DMS53 treated with DMSO at 0.1 percent for 48 hours (cell line): Measurements from ENCODE around the gene ZSCAN25.
"Not testable (repeated sequence)": the region's sequence is repeated elsewhere in the genome, so short reads cannot be mapped to it uniquely, and the experiment has no call there.

Experiments used
- DNase-seq: peaks from one replicate; lab custom pipeline; 2025; ENCODE audit not compliant: unreplicated experiment; lab: John Stamatoyannopoulos, UW

ZSCAN25 gene

DNA sequence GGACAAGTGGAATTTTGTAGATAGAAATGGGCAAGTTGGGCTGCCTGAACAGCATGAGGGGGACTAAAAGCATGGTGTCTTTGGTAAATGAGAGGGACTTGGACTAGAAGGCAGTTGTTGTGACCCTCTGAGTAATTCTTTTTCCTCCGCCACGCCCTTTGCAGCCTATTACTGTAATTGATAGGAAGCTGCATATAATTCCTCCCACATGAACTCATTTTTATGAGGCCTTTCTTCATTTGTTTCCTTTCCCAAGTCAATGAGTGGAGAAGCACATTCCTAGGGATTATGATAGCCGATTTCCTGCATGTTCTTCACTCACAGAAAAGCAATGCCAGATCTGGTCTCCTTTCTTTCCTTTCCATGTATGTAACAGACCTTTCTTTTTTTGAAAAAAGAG is 27.7 kb downstream of the ZSCAN25 start:
- DNase-seq = no peak

DNA sequence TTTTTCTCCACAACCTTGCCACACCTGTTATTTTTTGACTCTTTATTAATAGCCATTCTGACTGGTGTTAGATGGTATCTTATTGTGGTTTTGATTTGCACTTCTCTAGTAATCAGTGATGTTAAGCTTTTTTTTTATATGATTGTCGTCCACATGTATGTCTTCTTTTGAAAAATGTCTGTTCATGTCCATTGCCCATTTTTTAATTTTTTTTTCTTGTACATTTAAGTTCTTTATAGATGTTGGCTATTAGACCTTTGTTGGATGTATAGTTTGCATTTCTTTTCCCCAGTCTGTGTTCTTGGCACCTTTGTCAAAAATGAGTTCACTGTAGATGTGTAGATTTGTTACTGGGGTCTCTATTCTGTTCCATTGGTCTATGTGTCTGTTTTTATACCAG is 28.8 kb downstream of the ZSCAN25 start:
- DNase-seq = no peak

DNA sequence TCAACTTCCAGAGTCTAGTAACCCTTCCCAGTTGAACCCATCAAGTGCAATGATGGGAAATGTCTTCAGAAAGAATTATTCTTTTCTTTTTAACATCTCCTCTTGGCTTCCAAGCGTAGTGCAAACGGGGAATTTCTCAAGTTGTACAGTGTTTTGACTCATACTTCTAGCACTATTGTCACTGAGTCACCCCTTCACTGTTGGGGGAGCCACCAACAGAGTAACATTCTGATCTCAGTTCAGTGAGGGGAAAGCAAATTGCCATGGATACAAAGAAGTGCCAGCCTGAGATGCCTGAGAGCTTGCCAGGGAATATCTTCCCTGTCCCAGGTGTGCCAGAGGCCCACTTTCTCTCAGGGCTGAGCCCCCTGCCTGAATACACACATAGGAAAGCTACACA is 32.1 kb downstream of the ZSCAN25 start:
- no peak for DNase-seq

DNA sequence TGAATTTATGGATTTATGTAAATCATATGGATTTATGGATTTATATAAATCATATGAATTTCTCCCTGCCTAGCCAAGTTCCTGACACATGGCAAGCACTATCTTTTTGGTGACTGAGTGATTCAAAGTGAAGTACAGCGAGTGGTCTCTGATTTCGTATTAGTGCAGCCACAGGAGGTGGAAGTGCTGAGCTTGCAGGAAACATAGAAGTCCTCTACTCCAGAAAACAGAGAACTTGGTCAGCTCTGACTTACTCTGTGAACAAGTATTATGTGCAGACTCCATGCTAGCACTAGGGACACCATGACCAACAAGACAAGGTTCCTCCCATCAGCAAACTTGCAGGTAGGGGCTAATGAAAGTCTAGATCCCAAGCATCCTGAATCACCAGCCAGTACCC is 34.5 kb downstream of the ZSCAN25 start:
- DNase-seq = no peak

- DNase-seq = no peak
These were observed 35.9 kb downstream of the ZSCAN25 start for GRCh38 chr7:99652671-99653070.

DNA sequence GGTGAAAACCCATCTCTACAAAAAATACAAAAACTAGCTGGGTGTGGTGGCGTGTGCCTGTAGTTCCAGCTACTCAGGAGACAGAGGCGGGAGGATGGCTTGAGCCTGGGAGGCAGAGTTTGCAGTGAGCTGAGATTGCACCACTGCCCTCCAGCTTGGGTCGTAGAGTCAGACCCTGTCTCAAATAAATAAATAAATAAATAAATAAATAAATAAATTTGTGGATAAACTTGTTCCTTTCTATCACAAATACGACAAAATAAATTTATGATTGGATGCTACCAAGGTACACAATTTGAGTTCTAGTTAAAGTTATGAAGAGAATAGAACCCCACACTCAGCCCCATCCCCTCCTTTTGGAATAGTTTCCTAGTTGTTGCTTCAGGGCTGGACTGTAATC is 36.5 kb downstream of the ZSCAN25 start:
- not testable (repeated sequence) for DNase-seq

DNA sequence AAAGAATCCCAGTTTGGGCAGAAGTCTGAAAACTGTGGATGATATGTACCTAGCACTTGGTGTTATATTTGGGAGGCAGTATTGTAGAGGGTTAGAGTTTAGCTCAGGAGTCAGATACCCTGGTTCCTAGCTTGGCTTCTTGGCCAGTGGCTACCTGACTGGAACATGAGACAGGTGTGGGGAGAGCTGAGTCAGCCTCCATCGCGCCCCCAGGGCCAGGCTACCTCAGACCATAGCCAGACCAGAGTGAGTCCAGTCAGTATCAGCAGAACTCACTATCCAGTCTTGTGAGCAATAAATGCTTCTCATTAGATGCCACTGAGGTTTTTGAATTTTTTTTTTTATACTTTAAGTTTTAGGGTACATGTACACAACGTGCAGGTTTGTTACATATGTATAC is 37.0 kb downstream of the ZSCAN25 start:
- no peak for DNase-seq

DNA sequence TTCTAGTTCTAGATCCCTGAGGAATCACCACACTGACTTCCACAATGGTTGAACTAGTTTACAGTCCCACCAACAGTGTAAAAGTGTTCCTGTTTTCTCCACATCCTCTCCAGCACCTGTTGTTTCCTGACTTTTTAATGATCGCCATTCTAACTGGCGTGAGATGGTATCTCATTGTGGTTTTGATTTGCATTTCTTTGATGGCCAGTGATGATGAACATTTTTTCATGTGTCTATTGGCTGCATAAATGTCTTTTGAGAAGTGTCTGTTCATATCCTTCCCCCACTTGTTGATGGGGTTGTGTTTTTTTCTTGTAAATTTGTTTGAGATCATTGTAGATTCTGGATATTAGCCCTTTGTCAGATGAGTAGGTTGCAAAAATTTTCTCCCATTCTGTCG is 37.9 kb downstream of the ZSCAN25 start:
- not testable (repeated sequence) for DNase-seq

DNA sequence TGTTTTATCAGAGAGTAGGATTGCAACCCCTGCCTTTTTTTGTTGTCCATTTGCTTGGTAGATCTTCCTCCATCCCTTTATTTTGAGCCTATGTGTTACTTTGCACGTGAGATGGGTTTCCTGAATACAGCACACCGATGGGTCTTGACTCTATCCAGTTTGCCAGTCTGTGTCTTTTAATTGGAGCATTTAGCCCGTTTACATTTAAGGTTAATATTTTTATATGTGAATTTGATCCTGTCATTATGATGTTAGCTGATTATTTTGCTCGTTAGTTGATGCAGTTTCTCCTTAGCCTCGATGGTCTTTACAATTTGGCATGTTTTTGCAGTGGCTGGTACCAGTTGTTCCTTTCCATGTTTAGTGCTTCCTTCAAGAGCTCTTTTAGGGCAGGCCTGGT is 41.1 kb downstream of the ZSCAN25 start:
- not testable (repeated sequence) for DNase-seq

DNA sequence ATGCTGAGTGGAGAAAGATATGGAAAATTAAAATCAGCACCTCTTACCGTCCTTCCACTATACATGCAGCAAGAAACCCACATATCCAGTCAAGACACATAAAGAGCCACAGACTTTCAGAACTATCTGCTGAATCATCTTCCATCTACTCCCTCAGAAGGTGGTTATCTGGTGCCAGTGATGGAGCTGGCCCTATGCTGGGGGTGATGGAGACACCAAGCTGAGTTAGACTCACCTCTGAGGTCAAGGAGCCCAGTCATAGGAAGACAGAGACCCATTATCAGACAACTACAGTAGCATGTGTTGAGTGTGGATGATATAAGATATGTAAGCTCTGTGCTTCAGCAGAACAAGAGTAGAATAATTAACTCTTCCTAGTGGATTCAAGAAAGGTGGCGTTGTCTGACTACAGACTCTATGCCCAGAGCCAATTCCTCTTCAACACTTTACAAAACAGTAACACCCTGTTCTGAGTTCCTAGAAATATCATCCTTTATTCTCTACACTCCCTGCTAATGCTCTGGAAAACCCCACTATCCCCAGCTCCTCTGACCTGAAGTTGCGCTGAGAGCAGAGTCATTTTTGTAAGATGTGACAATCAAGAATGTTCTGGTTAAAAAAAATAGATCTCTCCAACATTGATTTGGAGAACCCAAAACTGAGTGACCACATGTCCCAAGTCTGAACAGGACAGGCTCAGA is 48.7 kb downstream of the ZSCAN25 start:
- DNase-seq = no peak

- no peak for DNase-seq
These were observed 49.3 kb downstream of the ZSCAN25 start for GRCh38 chr7:99666013-99666395.

DNA sequence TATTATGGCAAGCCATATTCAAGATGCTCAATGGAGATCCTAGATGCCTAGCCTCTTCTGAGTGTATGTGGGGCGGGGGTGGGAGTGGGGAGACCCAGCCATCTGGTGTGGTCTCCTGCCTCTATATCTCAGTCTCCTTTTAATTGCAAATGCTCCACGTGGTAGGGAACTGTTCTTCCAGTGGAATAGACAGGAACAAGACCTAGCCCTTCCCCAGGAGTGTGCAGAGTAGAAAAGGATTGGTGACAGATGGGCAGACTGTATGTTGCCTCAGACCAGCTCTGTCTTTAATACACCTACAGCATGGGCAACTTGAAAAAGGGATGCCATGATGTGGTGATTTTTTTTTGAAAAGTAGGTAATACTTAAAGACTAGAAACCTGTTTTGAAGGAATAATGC is 50.4 kb downstream of the ZSCAN25 start:
- DNase-seq = no peak

- DNase-seq = no peak
These were observed 51.8 kb downstream of the ZSCAN25 start for GRCh38 chr7:99668541-99668940.

- DNase-seq = no peak
These were observed 53.0 kb downstream of the ZSCAN25 start for GRCh38 chr7:99669782-99670181.

DNA sequence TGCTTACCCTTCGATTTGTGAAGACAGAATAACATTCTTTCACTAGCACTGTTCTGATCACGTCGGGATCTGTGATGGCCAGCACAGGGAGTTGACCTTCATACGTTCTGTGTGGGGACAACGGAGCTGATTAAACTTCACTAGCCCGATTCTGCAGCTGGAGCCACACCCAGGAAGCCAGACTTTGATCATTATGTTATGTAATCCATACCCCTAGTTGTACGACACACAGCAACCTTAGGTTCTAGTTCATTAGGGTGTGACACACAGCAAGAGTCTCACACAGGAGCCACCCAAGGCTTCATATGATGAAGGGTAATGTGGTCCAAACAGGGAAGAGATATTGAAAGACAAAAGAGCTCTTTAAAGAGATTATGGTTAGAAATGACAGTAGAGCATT is 55.8 kb downstream of the ZSCAN25 start:
- DNase-seq = no peak

DNA sequence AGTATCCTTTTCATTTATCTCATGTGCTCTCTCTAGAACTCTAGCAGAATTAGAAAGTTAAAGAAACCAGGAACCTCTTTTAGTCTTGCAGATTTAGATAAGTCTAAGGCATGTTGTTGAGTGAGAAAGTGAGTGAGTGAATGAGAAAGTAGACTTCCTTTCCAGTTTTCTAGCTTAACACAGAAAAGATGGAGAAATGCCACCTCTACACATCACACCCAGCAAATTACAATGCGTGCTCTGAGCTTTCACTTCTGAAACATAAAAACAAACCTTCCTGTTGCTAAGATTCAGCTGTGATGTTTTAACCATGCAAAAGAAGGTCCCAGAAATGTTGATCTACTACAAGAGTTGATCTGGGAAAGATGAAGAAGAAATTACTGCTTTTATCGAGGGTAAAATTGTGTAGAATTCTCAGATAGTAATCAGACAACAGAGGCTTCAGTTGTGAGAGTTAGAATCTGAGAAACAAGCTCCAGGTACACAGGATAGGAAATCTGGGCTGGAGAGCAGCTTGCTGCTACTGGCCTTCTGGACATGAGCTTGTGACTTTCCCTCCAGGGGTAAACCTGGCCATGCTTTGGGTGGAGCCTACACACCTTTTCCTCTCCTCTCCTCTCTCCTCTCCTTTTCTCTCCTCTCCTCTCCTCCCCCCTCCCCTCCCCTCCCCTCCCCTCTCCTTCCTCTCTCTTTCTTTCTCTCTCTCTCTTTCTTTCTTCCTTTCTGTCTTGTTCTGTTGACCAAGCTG is 58.4 kb downstream of the ZSCAN25 start:
- no peak for DNase-seq

DNA sequence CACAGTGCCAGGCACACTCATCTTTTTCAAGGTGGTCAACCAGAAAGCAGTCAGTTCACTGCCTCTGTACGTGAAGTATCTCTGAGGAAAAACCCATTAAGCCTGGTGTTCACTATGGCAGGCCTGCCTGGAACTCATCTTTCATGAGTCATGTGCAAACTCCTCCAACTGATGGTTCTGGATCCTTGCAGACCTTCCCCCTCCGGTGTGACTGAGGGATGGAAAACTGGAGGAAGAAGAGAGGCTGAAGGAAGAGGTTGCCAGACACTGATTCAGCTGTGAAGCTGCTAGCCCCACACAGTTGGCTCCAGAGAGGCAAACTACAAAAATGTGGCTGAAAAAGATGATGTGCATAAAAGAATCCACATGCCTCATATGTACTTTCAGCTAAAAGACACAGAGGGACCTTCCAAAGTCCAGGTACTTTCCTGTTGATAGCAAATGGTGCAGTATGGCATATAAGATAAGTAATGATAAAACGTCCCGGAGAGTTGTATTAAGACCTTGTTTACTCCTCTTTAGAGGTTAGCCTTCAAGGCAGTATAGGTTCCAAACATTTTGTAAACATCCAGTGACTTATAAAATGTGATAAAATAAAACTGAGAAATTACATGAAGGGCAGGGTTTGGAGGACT is 60.4 kb downstream of the ZSCAN25 start:
- DNase-seq = no peak

DNA sequence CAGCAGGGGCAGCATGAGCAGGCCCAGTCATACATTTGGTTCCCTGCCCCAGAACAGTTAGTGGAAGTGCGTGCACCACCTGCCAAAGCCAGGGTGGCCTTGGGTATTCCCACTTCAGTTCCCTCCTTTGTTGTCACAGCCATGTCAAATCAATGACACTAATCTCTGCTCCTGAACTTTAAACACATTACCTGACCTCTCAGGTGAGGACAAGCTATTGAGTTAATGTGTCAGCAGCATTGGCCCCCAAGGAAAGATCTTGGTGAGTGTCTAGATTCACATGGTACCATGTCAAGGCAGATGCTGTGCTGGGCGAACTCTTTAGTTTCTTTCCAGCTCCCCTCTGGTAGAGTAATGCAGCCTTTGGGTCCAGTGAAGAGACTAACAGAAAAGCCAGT is 60.9 kb downstream of the ZSCAN25 start:
- DNase-seq = no peak

DNA sequence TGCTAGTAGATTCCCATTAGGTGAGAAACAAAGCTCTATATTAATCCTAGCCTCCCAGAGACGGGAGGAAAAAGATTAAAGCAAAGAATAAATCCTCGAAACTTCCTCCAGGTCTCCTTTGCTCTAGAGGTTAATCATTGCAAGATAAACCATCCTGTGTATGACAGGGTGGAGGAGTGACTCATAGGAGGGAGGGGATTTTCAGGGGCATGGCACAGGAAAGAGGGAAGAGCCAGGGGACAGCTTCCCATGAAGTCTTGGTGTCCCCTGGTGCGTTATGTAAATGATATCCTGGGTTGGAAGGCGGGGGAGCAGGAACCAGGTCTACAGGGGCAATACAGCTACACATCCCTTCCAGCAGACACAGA is 62.3 kb downstream of the ZSCAN25 start:
- DNase-seq = peak; percentile 77

DNA sequence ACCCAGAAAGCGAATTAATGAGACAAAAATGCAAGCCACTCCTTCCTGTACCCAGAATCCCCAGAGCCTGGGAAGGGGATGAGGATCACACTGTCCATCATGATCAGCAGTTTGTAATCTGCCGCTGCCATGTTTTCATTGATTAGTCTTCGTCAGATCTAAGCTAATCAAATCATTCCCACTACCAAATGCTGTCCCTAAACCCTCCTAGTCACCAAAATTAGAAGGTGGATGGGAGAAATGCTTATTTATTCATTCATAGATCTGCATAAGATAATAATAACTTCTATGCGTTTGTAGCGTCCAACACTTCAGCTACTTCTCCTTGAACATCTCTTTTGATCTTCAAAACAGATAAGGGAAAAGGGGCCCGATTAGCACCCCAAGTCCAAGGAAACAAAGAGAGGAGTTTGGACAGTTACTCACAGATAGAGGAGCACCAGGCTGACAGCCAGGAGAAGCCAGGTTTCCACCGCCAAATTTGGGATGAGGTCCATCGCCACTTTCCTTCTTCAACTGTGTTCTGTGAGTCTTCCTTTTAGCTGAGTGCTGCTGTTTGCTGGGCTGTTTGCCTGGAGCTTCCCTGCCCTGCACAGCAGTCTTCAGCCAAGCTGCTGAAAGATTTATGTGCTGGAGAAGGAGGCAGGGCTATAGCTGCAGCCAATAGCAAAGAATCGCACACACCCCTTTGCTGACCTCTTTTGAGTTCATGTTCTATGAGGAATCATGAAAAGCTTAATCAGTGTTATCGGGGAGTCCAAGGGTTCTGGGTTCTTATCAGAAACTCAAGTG is 62.9 kb downstream of the ZSCAN25 start, which contains the start of gene CYP3A5:
CYP3A5 (minus strand) TSS at position 597 of the 792 bp plus-strand sequence; CDS start at position 497, 100 bp downstream.
- DNase-seq = no peak
